ENCODE results near the gene A1BG. TPM values are rescaled to one million over a fixed set of nuclear protein-coding genes. Genes with fewer than 3 reads are reported as not detected.
A peak's percentile ranks its signal among the peaks of the same experiment; 100 is the strongest.
"Not testable (repeated sequence)": the region's sequence is repeated elsewhere in the genome, so short reads cannot be mapped to it uniquely, and the experiment has no call there.

Gene A1BG
- total RNA-seq, 1 donor from 2014 or later: 4.1 TPM

DNA sequence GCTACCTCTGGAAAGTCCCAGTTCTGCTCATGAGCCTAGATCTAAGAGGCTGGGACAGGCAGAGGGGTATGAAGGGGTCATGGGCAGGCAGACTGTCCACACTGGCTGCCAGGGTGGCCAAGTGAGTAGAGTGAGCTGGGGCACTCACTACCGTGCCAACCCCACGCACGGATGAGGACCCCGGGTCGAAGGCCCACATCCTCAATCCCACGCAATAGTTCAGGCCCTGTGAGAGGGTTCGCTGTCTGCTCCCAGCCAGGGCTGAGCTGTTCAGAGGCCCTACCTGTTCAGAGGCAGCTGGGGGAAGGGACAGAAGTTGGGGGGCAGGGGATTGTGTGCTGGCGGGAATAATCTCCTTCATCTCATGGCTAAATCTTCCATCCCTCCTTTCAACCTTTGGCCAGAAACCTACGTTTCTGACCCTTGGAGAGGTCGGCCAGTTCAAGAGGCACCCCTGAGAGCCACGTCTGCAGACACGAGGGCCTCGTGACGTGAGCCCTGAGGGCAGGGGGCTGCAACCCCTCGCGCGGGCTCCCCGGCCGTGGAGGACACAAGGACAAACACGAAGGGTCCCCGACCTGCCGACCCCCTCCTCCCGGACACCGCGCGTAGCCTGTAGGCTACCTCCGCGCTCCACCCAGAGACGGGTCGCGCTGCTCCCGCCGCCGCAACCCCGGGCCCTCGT, 32.7 kb upstream of the A1BG start:
- no peak for DNase-seq (ENCODE audit: low spot score)

DNA sequence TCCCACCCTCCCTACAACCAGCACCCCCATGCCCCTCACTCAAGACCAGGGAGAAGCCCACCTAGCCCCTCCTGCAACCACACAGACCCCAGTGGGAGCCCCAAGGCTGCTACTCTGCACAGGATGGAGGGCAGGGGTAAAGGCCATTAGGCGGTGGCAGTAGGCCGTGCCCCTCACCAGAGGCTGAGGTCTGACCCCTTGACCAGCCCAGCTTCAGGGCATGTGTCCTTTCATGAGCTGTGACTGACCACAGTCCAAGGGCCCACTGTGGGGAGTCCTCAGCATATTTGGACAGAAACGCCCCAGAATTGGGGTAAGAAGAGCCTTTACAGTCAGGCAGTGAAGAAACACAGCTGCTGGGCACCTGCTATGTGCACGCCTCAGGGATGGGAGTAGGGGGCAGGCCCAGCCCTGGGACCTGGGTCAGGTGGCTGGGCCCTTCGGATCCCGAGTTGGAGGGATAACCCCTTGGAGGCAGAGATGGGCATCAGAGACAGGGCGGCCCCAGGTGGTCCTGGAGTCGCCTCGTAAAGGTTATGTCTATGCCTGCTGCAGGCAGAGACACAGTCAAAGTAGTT, 32.1 kb upstream of the A1BG start:
- DNase-seq (ENCODE audit: low spot score): no peak

DNA sequence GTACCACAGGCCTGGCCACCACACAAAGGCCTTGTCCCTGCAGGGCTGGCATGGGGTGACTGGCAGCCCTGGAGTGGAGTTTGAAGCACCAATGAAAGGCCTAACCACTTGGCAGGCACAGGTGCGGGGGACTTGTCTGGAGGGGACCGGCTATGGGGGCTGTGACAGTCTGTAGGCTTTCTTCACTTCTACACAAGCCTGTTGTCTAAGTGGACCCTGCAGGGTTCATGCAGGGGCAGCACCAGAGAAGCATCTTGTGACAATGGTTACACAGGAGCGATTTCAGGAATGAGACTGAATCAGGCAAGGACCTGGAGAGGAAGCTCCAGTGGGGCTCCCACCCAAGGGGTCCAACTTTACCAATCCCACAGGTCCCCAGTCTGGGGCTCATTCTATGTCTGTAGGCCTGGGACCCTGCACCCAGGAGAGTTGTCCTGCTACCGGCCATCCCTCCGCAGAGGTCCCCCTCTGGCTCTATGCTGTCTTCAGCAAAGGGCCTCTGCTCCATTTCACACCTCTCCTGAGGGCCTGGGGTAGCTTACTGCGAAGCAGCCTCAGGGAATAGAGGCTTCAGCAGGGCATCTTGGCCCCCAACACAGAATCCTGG, 29.8 kb upstream of the A1BG start:
- no peak for DNase-seq (ENCODE audit: low spot score)

DNA sequence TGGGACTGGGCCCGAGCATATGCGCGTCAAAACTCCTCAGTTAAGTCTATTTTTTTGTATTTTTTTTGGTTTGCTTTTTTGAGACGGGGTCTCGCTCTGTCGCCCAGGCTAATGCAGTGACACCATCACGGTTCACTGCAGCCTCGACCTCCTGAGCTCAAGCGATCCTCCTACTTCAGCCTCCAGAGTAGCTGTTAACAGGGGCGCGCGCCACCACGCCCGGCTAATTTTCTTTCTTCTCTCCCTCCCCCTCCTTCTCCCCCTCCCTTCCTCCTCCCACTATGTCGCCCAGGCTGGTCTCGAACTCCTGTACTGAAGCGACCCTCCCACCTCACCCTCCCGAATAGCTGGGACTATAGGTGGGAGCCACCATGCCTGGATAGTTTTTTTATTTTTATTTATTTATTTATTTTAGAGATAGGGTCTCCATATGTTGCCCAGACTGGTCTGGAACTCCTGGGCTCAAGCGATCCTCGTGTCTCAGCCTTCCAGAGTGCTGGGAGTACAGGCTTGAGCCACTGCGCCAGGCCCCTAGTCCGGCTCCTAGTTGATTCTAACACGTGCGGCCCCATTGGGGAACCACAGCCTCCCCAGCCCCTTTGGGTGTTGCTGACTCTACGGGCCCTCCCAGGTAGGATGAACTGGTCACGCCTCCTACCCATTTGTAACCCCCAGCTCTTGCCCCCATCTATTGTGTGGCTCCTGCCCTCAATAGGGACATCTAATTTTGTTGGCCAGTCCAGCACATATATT, 28.3 kb upstream of the A1BG start:
- no peak for DNase-seq (ENCODE audit: low spot score)

DNA sequence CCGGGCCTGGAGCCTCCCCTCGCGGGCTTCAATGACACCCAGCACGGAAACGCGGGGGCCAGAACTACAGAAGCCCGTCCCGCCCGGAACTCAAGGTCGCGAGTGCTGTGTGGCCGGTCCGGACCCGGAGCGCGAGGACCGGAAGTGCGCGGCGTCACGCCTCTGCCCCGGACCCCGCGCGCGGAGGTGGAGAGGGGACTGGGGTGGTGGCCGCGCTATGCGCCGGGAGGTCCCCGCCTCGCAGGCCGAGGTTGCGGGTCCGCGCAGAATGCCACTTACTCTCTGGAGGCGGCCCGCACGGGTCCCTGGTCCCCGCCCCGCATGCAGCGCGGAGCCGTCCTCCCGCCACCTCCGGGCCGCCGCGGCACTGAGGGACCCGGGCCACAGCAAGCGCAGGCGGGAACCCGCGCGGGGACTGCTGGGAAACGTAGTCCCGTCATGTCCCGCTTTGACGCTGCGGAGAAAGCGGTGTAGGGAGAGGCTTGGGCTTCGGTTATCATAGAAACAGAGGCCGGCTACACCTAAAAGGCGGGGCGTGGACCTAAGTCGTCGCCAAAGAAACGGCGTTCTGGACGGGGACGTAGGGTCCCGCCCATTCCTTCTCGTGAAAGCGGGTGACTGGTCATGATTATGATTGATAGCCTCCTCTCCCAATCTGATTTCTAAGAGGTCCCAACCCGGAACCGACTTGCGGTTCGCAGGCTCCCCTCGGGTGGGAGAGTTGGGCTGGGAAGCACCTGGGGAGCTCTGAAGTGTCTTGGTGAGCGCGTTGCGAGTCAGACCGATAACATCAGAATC, 27.6 kb upstream of the A1BG start, which contains the start of gene ZNF837:
ZNF837 (minus strand) TSS at position 369 of the 798 bp plus-strand sequence. CDS start 11,698 bp downstream, outside the sequence.
- DNase-seq (ENCODE audit: low spot score): peak; percentile 100

DNA sequence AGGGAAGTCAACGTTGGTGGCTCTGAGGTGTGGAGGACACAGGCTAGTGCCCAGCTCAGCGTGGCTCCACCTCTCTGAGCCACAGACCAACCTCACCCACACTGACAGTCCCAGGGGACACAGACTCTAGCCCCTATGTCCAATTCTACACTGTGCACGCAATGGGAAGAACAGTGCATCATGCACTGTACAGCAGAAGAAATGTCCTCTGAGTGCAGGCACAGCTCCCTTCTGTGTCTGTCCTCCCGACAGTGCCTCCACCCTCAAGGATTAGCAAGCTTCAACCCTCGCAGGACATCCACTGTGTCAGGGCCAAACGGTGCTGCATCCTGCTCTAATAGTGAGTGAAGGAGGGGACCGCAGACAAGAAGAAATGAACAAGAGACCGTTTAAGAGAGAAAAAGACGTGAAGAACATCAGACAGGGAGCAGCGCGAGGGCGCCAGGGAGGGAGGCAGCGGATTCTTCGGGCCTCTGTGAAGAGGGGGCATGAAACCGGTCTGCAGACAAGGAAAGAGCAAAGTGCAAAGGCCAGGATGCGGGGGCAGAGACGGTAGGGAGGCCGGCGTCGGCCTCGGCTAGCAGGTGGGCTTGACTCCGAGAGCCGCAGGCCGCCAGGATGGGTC, 26.9 kb upstream of the A1BG start:
- no peak for DNase-seq (ENCODE audit: low spot score)

DNA sequence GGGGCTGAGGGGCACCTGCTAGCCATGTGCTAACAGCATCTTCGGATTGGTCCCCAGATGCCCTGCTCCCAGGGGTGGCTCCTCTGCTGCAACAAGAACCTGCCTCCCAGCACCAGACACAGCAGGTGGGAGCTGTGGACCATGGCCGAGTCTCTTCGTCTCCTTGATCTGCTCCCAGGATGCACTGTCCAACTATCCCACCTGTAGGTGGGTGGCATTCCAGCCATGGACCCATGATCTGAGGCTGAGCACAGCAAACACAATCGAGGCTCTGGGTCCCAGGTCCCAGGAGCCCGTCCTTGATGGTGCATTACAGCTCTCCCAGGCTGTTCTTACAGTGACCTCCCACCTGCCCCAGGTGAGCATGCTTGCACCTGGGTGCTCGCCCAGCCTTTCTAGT, 26.0 kb upstream of the A1BG start:
- DNase-seq (ENCODE audit: low spot score): no peak

DNA sequence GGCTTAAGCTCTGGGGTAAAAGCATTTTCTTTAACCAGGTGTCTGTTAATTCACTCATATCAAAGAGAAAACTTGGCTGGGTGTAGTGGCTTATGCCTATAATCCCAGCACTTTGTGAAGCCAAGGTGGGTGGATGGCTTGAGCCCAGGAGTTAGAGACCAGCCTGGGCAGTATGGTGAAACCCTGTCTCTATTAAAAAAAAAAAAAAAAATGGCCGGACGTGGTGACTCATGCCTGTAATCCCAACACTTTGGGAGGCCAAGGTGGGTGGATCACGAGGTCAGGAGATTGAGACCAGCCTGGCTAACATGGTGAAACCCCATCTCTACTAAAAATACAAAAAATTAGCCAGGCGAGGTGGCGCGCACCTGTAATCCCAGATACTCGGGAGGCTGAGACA, 23.4 kb upstream of the A1BG start:
- DNase-seq (ENCODE audit: low spot score): not testable (repeated sequence)

DNA sequence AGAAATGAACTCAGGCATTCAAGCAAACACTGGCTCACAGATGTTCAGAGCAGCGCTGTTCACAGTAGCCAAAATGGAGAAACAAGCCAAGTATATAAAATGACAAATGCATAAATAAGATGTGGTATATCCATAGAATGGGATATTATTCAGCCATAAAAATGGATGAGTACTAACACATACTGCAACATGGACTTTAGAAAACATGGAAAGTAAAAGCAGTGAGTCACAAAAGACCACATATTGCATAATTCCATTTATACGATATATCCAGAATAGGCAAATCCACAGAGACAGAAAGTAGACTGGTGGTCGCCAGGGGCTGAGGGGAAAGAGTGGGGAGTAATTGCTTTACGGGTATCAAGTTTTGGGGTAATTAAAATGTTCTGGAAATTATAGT, 20.9 kb upstream of the A1BG start:
- DNase-seq (ENCODE audit: low spot score): no peak

DNA sequence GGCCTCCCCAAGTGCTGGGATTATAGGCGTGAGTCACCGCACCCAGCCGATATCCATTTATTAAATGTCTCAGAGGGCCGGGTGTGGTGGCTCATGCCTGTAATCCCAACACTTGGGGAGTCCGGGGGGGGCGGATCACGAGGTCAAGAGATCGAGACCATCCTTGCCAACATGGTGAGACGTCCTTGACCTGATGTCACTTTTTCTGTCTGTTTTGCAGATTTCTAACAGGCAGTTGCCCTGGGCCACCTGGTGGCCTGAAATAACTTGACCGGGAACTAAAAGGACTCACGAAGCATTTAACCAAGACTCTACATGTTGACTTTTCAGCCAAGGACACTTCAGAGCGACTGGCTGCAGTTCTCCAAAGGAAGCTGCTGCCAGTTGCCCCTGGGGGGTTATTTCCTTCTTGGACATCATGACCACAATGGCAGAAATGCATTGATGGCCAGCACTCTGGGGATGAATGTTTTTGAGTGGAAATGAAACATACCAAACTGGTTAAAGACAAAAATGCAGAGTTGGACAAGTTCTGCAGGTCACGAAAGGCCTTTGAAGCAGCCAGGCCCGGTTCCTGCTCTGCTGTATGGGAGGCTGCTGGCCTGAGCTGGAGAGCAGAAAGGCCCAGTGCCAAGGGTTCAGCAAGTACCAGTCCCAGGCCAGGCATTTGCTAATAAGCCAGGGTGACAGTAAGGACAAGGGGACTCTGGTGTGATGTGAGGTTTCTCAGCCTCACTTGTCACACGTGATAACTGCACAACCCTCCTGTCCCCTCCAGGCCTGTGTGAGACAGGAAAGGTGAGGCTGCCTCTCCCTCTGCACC, 19.2 kb upstream of the A1BG start:
- no peak for DNase-seq (ENCODE audit: low spot score)

DNA sequence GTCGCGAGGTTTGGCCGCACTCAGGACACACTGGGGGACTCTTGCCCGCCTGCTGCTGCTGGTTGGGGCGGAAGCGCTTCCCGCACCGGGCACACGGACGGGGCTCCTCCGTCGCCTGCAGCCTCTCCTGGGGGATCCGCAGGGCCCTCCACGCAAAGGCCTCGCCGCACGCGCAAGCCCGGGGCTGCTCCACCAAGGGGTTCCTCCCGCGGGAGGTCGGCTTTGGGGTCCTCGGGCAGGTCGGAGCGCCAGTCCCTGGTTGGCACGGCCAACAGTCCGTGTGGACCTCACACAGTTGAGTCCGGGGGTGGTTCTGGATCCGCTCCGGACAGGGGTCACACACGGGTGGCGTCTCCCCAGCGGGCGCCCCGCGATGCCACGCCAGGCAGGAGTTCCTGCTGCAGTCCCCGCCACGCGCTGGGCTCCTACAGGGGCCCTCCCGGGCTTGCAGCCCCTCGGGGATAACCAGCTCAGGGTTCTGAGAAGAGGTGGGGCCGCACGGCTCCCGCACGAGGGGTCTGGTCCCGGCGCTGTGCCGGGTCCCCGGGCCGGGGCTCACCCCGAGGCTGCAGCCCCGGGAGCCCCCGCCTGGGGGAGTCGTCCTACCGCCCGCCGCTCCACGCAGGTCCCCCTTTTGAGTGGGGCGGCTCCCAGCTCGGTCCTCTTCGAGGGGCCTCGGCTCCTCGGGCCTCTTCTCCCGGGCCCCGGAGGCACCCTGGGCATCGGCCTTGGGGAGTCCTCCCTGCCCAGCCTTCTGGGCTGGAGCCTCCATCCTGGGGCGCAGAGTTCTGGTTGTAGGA, 15.5 kb upstream of the A1BG start:
- DNase-seq (ENCODE audit: low spot score): no peak

DNA sequence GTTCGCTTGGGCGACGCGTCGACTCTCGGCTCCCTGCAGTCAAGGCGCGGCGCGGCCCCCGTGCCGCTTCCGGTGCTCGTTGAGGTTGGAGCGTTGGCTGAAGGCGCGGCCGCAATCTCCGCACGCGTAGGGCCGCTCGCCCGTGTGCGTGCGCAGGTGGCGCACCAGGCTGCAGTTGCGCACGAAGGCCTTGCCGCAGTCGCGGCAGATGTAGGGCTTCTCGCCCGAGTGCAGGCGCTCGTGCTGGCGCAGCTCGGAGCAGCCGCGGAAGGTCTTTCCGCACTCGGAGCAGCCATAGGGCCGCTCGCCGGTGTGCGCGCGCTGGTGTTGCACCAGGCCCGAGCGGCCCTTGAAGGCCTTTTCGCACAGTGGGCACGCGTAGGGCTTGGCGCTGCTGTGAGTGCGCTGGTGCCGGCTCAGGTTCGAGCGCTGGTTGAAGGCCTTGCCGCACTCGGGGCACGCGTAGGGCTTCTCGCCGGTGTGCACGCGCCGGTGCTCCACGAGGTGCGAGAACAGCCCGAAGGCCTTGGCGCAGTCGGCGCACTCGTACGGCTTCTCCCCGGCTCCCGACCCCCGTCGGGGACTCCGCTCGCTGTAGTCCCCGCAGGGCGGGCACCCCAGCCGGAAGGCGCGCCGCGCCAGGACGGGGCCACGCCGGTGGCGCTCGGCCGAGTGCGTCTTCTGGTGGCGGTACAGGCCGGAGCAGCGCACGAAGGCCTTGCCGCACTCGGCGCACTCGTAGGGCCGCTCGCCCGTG, 14.6 kb upstream of the A1BG start:
- DNase-seq (ENCODE audit: low spot score): no peak

DNA sequence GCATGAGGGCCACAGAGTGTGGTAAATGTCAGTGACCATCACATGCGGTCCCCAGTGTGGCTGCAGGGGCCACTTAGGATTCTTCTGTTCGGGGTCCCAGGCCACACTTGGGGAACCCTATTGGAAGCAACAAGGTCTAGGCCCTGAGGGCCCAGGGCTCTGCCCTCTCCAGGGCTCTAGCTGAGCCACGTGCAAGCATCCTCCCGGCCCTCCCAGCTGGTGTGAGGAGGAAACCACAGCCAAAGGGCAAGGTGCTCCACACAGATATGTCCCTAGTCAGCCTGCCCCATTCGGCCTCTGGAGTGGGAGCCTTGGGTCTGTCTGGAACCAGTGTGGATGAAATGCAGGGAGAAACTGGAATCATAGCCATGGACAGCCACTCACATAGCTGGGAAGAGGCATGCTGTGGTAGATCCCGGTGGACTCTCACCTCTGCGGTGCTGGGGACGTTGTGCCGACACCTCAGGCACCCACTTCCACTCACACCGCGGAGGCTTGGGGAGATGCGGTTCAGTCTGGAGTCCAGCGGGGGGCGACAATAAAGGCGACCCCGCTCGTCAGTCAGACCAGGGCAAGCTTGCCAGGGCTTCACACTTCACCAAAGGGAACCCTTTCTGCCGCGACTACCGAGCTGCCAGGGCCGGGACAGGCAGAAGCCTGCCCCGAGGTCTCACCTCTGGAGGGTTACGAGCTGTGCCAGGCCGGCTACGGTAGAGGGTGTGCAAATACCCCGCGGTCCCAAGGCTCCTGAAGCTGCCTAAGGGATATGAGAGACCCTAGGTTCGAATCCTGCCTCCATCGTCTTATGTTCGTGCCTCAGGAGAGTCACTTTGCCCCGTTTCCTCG, 13.5 kb upstream of the A1BG start:
- DNase-seq (ENCODE audit: low spot score): no peak

DNA sequence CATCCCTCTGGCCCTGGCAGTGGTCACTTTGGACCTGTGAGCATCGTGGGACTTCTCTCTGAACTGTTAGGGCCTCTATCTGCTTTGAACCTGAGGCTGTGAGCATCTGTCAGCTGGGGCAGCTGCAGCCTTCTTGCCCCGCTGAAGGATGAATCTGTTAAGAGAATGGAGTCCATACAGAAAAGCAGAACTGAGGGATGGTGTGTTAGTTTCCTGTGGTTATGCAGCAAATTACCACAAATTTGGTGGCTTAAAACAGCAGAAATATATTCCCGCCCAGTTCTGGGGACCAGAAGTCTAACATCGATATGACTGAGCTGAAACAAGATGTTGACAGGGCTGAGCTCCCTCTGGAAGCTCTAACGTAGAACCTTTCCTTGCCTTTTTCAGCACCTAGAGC, 10.9 kb upstream of the A1BG start:
- no peak for DNase-seq (ENCODE audit: low spot score)

DNA sequence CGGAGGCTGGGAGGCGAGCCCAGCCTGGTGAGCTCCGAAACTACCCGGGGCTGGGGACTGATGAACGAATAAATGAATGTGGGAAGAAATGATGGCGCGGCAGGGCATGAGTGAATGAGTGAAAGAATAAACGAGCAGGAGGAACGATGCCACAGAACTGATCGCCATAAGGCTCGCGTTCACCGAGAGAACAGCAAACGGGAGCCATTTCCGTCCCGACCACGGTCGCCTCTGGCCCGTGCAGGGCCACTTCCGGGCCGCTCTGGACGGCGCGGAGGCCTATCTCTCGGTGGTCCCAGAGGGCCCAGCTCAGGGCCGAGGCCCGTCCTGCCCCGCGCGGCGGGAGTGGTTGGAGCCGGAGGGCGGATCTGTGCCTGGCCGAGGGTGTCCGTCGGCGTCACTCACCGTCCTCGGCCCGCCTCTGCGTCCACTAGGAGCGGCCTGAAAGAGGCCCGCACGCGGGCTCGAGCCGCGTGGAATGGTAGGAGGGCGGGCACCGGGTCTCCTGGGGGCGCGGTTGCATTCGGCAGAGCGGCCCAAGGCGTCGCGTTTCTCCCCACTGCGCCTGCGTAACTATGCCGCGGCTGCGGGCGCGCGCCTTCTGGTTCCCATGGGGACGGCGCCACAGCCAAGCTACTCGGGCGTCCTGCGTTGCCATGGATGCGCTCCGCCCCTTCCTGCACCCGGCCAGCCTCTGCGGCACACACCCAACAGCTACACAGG, 9.1 kb upstream of the A1BG start, which contains the start of gene ZNF497:
ZNF497 (minus strand) TSS at position 480 of the 723 bp plus-strand sequence. CDS start 5,116 bp downstream, outside the sequence.
- DNase-seq (ENCODE audit: low spot score): peak; percentile 99

DNA sequence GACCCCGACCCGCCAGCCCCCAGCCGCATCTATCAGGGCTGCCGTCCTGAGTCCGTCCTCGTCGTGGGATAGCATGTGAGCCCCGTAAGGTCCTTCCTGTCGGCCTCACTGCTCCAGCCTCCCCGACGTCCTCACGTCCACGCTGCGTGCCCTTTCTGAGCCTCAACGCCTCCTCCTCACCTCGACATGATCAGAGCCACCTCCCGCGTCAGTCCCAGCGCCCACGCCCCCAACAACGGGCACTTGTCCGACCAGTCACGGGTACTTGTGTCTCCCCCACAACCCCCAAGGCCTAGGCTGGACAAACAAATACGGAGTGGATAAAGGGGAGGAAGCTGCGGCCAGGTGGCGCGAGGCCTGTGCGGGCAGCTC, 8.6 kb upstream of the A1BG start:
- no peak for DNase-seq (ENCODE audit: low spot score)

Measured in umbilical cord (tissue), 2 donors.